Thyroid gland (tissue), 4 donors: ENCODE results near the gene FBXL20. TPM values are rescaled to one million over a fixed set of nuclear protein-coding genes. Genes with fewer than 3 reads are reported as not detected.
A peak's percentile ranks its signal among the peaks of the same experiment; 100 is the strongest.

ENCODE experiments used
- DNase-seq, 2 donors: peaks; one replicate each; pipeline ENCODE4 v3.0.0-alpha.2; 2019
- H3K27ac ChIP-seq, 3 donors: fragments of 200-600 bp; sonication (generic); 1 replicate in 2 of 3; 2 replicates in 1 of 3; pipeline ENCODE4 v1.5.1; 2016 to 2019; ENCODE audit warnings: mild to moderate bottlenecking in 1 of 3, moderate library complexity in 1 of 3
- H3K27me3 ChIP-seq: fragments of 200-600 bp; sonication (generic); one replicate; pipeline ENCODE4 v1.5.1; 2019
- H3K36me3 ChIP-seq, 2 donors: fragments of 200-600 bp; sonication (generic); one replicate each; pipeline ENCODE4 v1.5.1; 2016 to 2019
- H3K4me1 ChIP-seq, 2 donors: fragments of 200-600 bp; sonication (generic); one replicate each; pipeline ENCODE4 v1.5.1; 2017 to 2019
- H3K4me3 ChIP-seq, 3 donors: fragments of 200-600 bp; sonication (generic); replicated peaks in 1 of 3; 1 replicate in 2 of 3; 2 replicates in 1 of 3; pipeline ENCODE4 v1.5.1; 2016; ENCODE audit warnings: mild to moderate bottlenecking in 1 of 3
- H3K9me3 ChIP-seq: fragments of 200-600 bp; sonication (generic); one replicate; pipeline ENCODE4 v1.5.1; 2017
- CTCF ChIP-seq, 6 experiments: fragments of 200-600 bp in 3 of 6; fragments of 450-650 bp in 3 of 6; sonication (generic) in 3 of 6; IDR thresholded peaks; one replicate each; pipeline ENCODE4 v1.5.1; 2016 to 2019; ENCODE audit warnings: antibody characterized with exemption in 6 of 6, mild to moderate bottlenecking in 2 of 6, inconsistent platforms in 1 of 6, moderate library complexity in 1 of 6
- POLR2A ChIP-seq, 2 donors: fragments of 450-650 bp; IDR thresholded peaks; one replicate each; pipeline ENCODE4 v1.6.1; 2017; ENCODE audit warnings: antibody characterized with exemption in 2 of 2, mild to moderate bottlenecking in 2 of 2, moderate library complexity in 1 of 2
- WGBS, 2 donors: methylation state at CpG; one replicate each; pipeline ENCODE4 v1.1.5; 2017; 5-methylcytosine and 5-hydroxymethylcytosine counted together
- intact Hi-C: fragments of 100-400 bp; cut with DNase I; formaldehyde crosslinking; loops from one replicate; pipeline ENCODE4 v1.15.1; 2023
- total RNA-seq, 4 donors: library from RNA; depleted of rRNA; stranded (reverse); fragments of >200 nt; gene quantifications; one replicate each; pipeline ENCODE4 v1.2.3, GENCODE V29; 2016

The FBXL20 gene
- total RNA-seq, 4 donors from 2014 or later: 17.2 to 27.7 (median 22.2) TPM

GRCh38 chr17:39217734-39218369 is 183.6 kb downstream of the FBXL20 start:
- Histone ChIP-seq H3K27me3 (no peaks in the 10 kb centered on the region), H3K9me3 (no peaks in the 10 kb centered on the region), H3K36me3 (no peaks in the 10 kb centered on the region), H3K4me1 (peaks cover 2 to 5% of the 10 kb centered on the region in 2 donors), H3K4me3 (no peak overlapping the region), H3K27ac (no peak overlapping the region)
- TF ChIP-seq CTCF (IDR thresholded peaks at IDR 0.05): no peak
- TF ChIP-seq POLR2A (IDR thresholded peaks at IDR 0.05): no peak
- intact Hi-C loops: no loop called here
- DNase-seq: no peak
- 22 to 23% methylated on average over 19 to 24 of the region's 24 CpGs for WGBS, 2 donors

GRCh38 chr17:39213852-39214251 is 187.6 kb downstream of the FBXL20 start:
- WGBS, 2 donors: 92 to 95% methylated on average over 6 of the region's 9 CpGs
- intact Hi-C loops: no loop called here
- H3K27ac ChIP-seq: no peak overlapping the region
- no peak overlapping the region for H3K4me3 ChIP-seq
- H3K9me3 ChIP-seq: no peaks in the 10 kb centered on the region
- H3K4me1 ChIP-seq: peaks cover 24 to 34% of the 10 kb centered on the region in 2 donors
- H3K27me3 ChIP-seq: no peaks in the 10 kb centered on the region
- no peaks in the 10 kb centered on the region for H3K36me3 ChIP-seq
- TF ChIP-seq POLR2A (IDR thresholded peaks at IDR 0.05) (no peak), CTCF (IDR thresholded peaks at IDR 0.05) (no peak)
- no peak for DNase-seq

- Histone ChIP-seq H3K36me3 (no peaks in the 10 kb centered on the region), H3K4me1 (peaks cover 29 to 43% of the 10 kb centered on the region in 2 donors), H3K27me3 (no peaks in the 10 kb centered on the region), H3K27ac (peak overlapping the region in 1 of 3 donors; percentile 47), H3K4me3 (no peak overlapping the region), H3K9me3 (no peaks in the 10 kb centered on the region)
- DNase-seq: peak; percentile 88 to 90
- TF ChIP-seq POLR2A (IDR thresholded peaks at IDR 0.05) (no peak), CTCF (IDR thresholded peaks at IDR 0.05) (no peak)
- WGBS, 2 donors: 33% methylated on average over 13 to 15 of the region's 16 CpGs
- intact Hi-C loops: no loop called here
Measured at GRCh38 chr17:39212841-39213480, 188.5 kb downstream of the FBXL20 start.

GRCh38 chr17:39212195-39212810 is 189.1 kb downstream of the FBXL20 start:
- 80 to 90% methylated on average over 7 to 9 of the region's 11 CpGs for WGBS, 2 donors
- TF ChIP-seq POLR2A (IDR thresholded peaks at IDR 0.05): no peak
- no peak for TF ChIP-seq CTCF (IDR thresholded peaks at IDR 0.05)
- Histone ChIP-seq H3K4me1 (peaks cover 29 to 49% of the 10 kb centered on the region in 2 donors), H3K4me3 (no peak overlapping the region), H3K9me3 (no peaks in the 10 kb centered on the region), H3K27ac (peak overlapping the region in 1 of 3 donors; percentile 47), H3K36me3 (no peaks in the 10 kb centered on the region), H3K27me3 (no peaks in the 10 kb centered on the region)
- intact Hi-C loops: no loop called here
- no peak for DNase-seq

- intact Hi-C loops: no loop called here
- Histone ChIP-seq H3K36me3 (peaks cover 2% of the 10 kb centered on the region in 2 donors), H3K4me1 (peaks cover 29 to 52% of the 10 kb centered on the region in 2 donors), H3K27ac (peak overlapping the region in 2 of 3 donors; percentile 5 to 58), H3K27me3 (no peaks in the 10 kb centered on the region), H3K4me3 (peak overlapping the region in 1 of 3 donors; percentile 31), H3K9me3 (no peaks in the 10 kb centered on the region)
- TF ChIP-seq POLR2A (IDR thresholded peaks at IDR 0.05) (no peak), CTCF (IDR thresholded peaks at IDR 0.05) (no peak)
- 33 to 35% methylated on average over 5 to 15 of the region's 22 CpGs for WGBS, 2 donors
- no peak for DNase-seq
Measured at GRCh38 chr17:39210093-39210434, 191.4 kb downstream of the FBXL20 start.
